HepG2 (cell line): ENCODE results near the gene FSD2. TPM values are rescaled to one million over a fixed set of nuclear protein-coding genes. Genes with fewer than 3 reads are reported as not detected.
"Not testable (repeated sequence)": the region's sequence is repeated elsewhere in the genome, so short reads cannot be mapped to it uniquely, and the experiment has no call there.

Source experiments
- ATAC-seq: fragments of 200-7000 bp; cut with Tn5 transposase; 3 replicates; pipeline ENCODE4 v1.9.1; 2020; ENCODE audit warnings: mild to moderate bottlenecking, moderate library complexity
- BruUV-seq: library from RNA; stranded (reverse); fragments of 400-500 nt; replicated peaks from 2 replicates; lab custom pipeline; 2021; lab: Mats Ljungman, UMichigan
- CTCF ChIA-PET: fragments of 300-600 bp; formaldehyde crosslinking; extraction: SDS; loops from one replicate; lab custom pipeline; 2021; ENCODE audit warnings: low total read pairs, inconsistent platforms, low intra/inter-chr PET ratio; lab: Yijun Ruan, JAX
- POLR2A ChIA-PET: fragments of 350-600 bp; sonication (Branson Sonifier 250); formaldehyde crosslinking; loops from one replicate; lab custom pipeline; 2020; ENCODE audit warnings: antibody characterized with exemption, inconsistent platforms; lab: Yijun Ruan, JAX
- DNase-seq: peaks from one replicate; pipeline ENCODE4 v3.0.0-alpha.2; 2015; ENCODE audit warnings: low spot score
- FAIRE-seq: peaks from 3 replicates; lab custom pipeline; 2011; peaks lifted over from hg19 to GRCh38; lab: Jason Lieb, UNC
- H2AFZ ChIP-seq: one replicate; pipeline ENCODE4 v1.6.1; 2011; ENCODE audit warnings: low read length, inconsistent platforms
- H3K27ac ChIP-seq: fragments of 300-600 bp; 3 replicates; pipeline ENCODE4 v1.8.0; 2011; ENCODE audit warnings: mixed run types, mild to moderate bottlenecking, mixed read lengths, low read length, inconsistent platforms; ENCODE audit not compliant: insufficient read depth; ENCODE audit errors: extremely low read length
- H3K27me3 ChIP-seq, 2 experiments: fragments of 200-600 bp in 1 of 2; 2 replicates in 1 of 2; 3 replicates in 1 of 2; pipeline versions ENCODE4 v1.6.0 to v1.8.0; 2011; ENCODE audit warnings: low read length in 2 of 2, mild to moderate bottlenecking in 2 of 2, moderate library complexity in 2 of 2, inconsistent platforms in 1 of 2; ENCODE audit not compliant: insufficient read depth in 2 of 2, control insufficient read depth in 1 of 2
- H3K36me3 ChIP-seq, 2 experiments: fragments of 200-600 bp in 1 of 2; replicated peaks in 1 of 2; 2 replicates in 1 of 2; 3 replicates in 1 of 2; pipeline versions ENCODE4 v1.5.1 to v1.8.0; 2011; ENCODE audit warnings: low read length in 2 of 2, inconsistent platforms in 1 of 2; ENCODE audit not compliant: insufficient read depth in 2 of 2, control insufficient read depth in 1 of 2
- H3K4me1 ChIP-seq: 2 replicates; pipeline ENCODE4 v1.5.1; 2012; ENCODE audit warnings: low read length, inconsistent platforms; ENCODE audit not compliant: insufficient read depth
- H3K4me2 ChIP-seq: 2 replicates; pipeline ENCODE4 v1.6.0; 2011; ENCODE audit warnings: low read depth, low read length, inconsistent platforms
- H3K4me3 ChIP-seq, 3 experiments: fragments of 200-600 bp in 1 of 3; sonication (generic), shearing (Covaris generic) in 1 of 3; replicated peaks in 1 of 3; 2 replicates each; pipeline ENCODE4 v1.5.1; 2011 to 2016; ENCODE audit warnings: low read length in 3 of 3, inconsistent platforms in 2 of 3, low read depth in 2 of 3, mild to moderate bottlenecking in 2 of 3, control low read depth in 1 of 3, mixed read lengths in 1 of 3; ENCODE audit not compliant: insufficient read depth in 1 of 3
- H3K79me2 ChIP-seq: one replicate; pipeline ENCODE4 v1.6.1; 2011; ENCODE audit warnings: low read length, inconsistent platforms; ENCODE audit not compliant: insufficient read depth
- H3K9ac ChIP-seq: 2 replicates; pipeline ENCODE4 v1.6.0; 2011; ENCODE audit warnings: mild to moderate bottlenecking, low read depth, low read length, inconsistent platforms; ENCODE audit not compliant: insufficient read depth
- H3K9me3 ChIP-seq: 2 replicates; pipeline ENCODE4 v1.5.1; 2012; ENCODE audit warnings: mild to moderate bottlenecking, low read length
- H4K20me1 ChIP-seq: 2 replicates; pipeline ENCODE4 v1.6.0; 2011; ENCODE audit warnings: inconsistent platforms, mild to moderate bottlenecking, low read length, moderate library complexity; ENCODE audit not compliant: insufficient read depth
- WGBS: methylation state at CpG from one replicate; pipeline ENCODE4 v1.1.6; 2017; ENCODE audit warnings: low lambda C conversion rate; 5-methylcytosine and 5-hydroxymethylcytosine counted together
- in situ Hi-C: cut with HindIII; loops from 2 replicates; pipeline ENCODE4 v1.10.0; 2017; ENCODE audit warnings: low pct_unique_long_range_greater_than_20kb; ENCODE audit not compliant: extremely low pct_ligation_motif_present
- intact Hi-C: fragments of 100-400 bp; cut with micrococcal nuclease; formaldehyde crosslinking; loops from one replicate; pipeline ENCODE4 v1.10.0; 2022; ENCODE audit not compliant: unreplicated experiment
- polyA plus RNA-seq, 8 experiments: library from polyadenylated mRNA; depleted of rRNA in 3 of 8; stranded (reverse) in 7 of 8; unstranded in 1 of 8; fragments of >200 nt; fragmentation: Illumina TruSeq in 4 of 8; extraction: Trizol in 4 of 8; gene quantifications; 2 replicates each; pipeline versions ENCODE4 v1.2.1 to v1.2.3, GENCODE V29; 2011 to 2016; ENCODE audit warnings: low read depth in 4 of 8, missing spikeins in 1 of 8, mixed read lengths in 1 of 8; ENCODE audit not compliant: insufficient read depth in 1 of 8
- total RNA-seq, 5 experiments: library from RNA; depleted of rRNA; stranded (reverse); fragments of >200 nt; fragmentation: Illumina TruSeq; extraction: Trizol; gene quantifications; 2 replicates each; pipeline ENCODE4 v1.2.3, GENCODE V29; 2016; ENCODE audit warnings: low read depth in 1 of 5
- TF ChIP-seq, protein P1 (sequence below): sonication (generic); formaldehyde crosslinking; IDR thresholded peaks from 2 replicates; pipeline ENCODE4 v1.5.1; 2020; ENCODE audit warnings: mild to moderate bottlenecking, moderate library complexity, missing genetic modification reagents
- TF ChIP-seq, protein P2 (sequence below): sonication (generic); formaldehyde crosslinking; IDR thresholded peaks from 2 replicates; pipeline ENCODE4 v1.4.0; 2020; ENCODE audit warnings: missing genetic modification reagents

FSD2 gene
- total and polyA plus RNA-seq, 2 of the 13 experiments (the other 11 are each of a cell fraction or from before 2014, with no cell fraction given) = not detected

DNA sequence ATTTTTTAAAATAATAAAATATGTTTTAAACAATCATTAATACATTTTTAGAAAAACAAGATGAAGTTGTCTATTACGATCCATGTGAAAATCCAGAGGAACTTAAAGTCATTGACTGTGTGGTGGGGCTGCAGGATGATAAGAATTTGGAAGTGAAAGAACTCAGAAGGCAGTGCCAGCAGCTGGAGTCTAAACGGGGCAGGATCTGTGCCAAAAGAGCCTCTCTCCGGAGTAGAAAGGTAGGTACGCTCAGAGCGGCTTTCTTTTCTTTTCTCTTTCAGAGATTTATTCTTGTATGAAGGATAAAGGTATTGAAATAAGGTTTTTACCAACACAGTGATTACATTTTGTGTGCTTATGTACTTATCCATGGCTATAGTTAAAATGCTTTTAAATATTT, 17.2 kb upstream of the FSD2 start:
- in situ Hi-C loops = no loop called here
- H3K4me3 ChIP-seq = no peak overlapping the region
- no peaks in the 10 kb centered on the region for H3K27me3 ChIP-seq
- no peaks in the 10 kb centered on the region for H4K20me1 ChIP-seq
- H3K79me2 ChIP-seq = no peaks in the 10 kb centered on the region
- H3K4me2 ChIP-seq = no peak overlapping the region
- BruUV-seq = no TSS peak
- H3K36me3 ChIP-seq = peaks cover 5 to 44% of the 10 kb centered on the region in 2 experiments; a peak in 4 of 5 replicates
- peaks cover 8% of the 10 kb centered on the region for H3K4me1 ChIP-seq
- H2AFZ ChIP-seq = no peak overlapping the region
- TF ChIP-seq, protein P1, sequence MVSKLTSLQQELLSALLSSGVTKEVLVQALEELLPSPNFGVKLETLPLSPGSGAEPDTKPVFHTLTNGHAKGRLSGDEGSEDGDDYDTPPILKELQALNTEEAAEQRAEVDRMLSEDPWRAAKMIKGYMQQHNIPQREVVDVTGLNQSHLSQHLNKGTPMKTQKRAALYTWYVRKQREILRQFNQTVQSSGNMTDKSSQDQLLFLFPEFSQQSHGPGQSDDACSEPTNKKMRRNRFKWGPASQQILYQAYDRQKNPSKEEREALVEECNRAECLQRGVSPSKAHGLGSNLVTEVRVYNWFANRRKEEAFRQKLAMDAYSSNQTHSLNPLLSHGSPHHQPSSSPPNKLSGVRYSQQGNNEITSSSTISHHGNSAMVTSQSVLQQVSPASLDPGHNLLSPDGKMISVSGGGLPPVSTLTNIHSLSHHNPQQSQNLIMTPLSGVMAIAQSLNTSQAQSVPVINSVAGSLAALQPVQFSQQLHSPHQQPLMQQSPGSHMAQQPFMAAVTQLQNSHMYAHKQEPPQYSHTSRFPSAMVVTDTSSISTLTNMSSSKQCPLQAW (CRISPR knock-in tag) = no peak
- TF ChIP-seq, protein P2, sequence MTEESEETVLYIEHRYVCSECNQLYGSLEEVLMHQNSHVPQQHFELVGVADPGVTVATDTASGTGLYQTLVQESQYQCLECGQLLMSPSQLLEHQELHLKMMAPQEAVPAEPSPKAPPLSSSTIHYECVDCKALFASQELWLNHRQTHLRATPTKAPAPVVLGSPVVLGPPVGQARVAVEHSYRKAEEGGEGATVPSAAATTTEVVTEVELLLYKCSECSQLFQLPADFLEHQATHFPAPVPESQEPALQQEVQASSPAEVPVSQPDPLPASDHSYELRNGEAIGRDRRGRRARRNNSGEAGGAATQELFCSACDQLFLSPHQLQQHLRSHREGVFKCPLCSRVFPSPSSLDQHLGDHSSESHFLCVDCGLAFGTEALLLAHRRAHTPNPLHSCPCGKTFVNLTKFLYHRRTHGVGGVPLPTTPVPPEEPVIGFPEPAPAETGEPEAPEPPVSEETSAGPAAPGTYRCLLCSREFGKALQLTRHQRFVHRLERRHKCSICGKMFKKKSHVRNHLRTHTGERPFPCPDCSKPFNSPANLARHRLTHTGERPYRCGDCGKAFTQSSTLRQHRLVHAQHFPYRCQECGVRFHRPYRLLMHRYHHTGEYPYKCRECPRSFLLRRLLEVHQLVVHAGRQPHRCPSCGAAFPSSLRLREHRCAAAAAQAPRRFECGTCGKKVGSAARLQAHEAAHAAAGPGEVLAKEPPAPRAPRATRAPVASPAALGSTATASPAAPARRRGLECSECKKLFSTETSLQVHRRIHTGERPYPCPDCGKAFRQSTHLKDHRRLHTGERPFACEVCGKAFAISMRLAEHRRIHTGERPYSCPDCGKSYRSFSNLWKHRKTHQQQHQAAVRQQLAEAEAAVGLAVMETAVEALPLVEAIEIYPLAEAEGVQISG (CRISPR knock-in tag) = no peak
- DNase-seq = no peak
- POLR2A ChIA-PET = no interaction called here
- no peak overlapping the region for H3K27ac ChIP-seq
- no peak for FAIRE-seq
- intact Hi-C loops = no loop called here
- over 99% methylated on average over 5 of the region's 5 CpGs for WGBS
- H3K9ac ChIP-seq = no peak overlapping the region
- no peaks in the 10 kb centered on the region for H3K9me3 ChIP-seq
- CTCF ChIA-PET = no interaction called here
- ATAC-seq = no peak

DNA sequence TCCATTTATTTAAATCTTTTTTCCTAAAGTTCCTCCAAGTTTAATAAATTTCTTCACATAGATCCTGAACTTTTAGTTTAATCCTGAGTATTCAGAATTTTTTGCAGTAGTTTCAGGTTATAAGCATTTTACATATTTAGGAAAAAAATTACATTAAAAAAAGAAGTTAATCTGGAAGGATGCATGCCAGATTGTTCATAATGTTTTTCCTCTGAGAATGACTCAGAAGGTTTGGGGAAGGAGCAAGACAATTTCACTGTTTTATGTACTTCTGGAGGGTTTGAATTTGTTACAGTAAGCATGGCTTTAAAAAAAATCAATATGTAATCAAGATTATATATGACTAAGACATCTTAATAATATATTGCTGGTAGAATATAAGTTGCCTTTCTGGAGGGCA, 16.0 kb upstream of the FSD2 start:
- H4K20me1 ChIP-seq, H3K79me2 ChIP-seq, ATAC-seq, H3K4me1 ChIP-seq, DNase-seq, BruUV-seq, H3K9ac ChIP-seq, H2AFZ ChIP-seq, H3K4me3 ChIP-seq, intact Hi-C loops, H3K27ac ChIP-seq, H3K4me2 ChIP-seq, CTCF ChIA-PET, in situ Hi-C loops, H3K27me3 ChIP-seq, POLR2A ChIA-PET, FAIRE-seq, H3K9me3 ChIP-seq: not testable (repeated sequence)
- H3K36me3 ChIP-seq = peaks cover 8 to 40% of the 10 kb centered on the region in 2 experiments; a peak in 4 of 5 replicates

DNA sequence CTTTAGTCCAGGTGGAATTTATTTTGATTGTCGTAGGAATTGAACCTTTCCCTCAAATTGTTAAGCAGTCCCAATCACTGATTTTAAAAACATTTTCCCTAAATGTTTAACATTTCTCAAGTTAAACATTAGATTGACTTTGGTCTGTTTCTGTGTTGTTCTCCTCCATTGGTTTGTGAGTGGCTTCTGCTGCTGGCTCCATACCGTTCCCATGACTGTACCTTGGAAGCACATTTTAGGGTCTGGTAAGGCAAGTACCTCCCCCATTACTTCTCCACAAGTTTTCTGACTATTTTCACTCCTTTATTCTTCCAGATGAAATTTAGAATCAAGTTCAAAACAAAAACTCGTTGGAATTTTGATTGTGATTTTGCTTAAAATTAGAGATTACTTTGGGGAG, 15.5 kb upstream of the FSD2 start:
- BruUV-seq, H3K9ac ChIP-seq, ATAC-seq, H3K4me3 ChIP-seq, DNase-seq, in situ Hi-C loops, intact Hi-C loops, POLR2A ChIA-PET, H3K9me3 ChIP-seq, H3K27ac ChIP-seq, H3K4me1 ChIP-seq, H3K4me2 ChIP-seq, CTCF ChIA-PET, H2AFZ ChIP-seq, H3K27me3 ChIP-seq, H4K20me1 ChIP-seq, H3K79me2 ChIP-seq, FAIRE-seq: not testable (repeated sequence)
- peaks cover 8 to 40% of the 10 kb centered on the region in 2 experiments; a peak in 4 of 5 replicates for H3K36me3 ChIP-seq
- 87% methylated on average over 3 of the region's 3 CpGs for WGBS
